Mesendoderm (in vitro differentiated cells): ENCODE results near the gene MSN.

Experiments
- DNase-seq: peaks from one replicate; pipeline ENCODE4 v3.0.0; 2013
- H2AK5ac ChIP-seq: 2 replicates; pipeline ENCODE4 v1.6.1; 2013; ENCODE audit warnings: low read length, inconsistent platforms
- H2BK120ac ChIP-seq: 2 replicates; pipeline ENCODE4 v1.6.1; 2013; ENCODE audit warnings: low read depth, mild to moderate bottlenecking, low read length, moderate library complexity, mixed read lengths
- H2BK15ac ChIP-seq: replicated peaks from 2 replicates; pipeline ENCODE4 v1.6.1; 2013; ENCODE audit warnings: low read depth, mild to moderate bottlenecking, moderate library complexity
- H2BK5ac ChIP-seq: 2 replicates; pipeline ENCODE4 v1.6.1; 2013; ENCODE audit warnings: low read length, inconsistent platforms
- H3K18ac ChIP-seq: 2 replicates; pipeline ENCODE4 v1.6.1; 2013; ENCODE audit warnings: mild to moderate bottlenecking, low read length, mixed read lengths
- H3K23ac ChIP-seq: one replicate; pipeline ENCODE4 v1.6.1; 2013; ENCODE audit warnings: low read length
- H3K27ac ChIP-seq: 2 replicates; pipeline ENCODE4 v1.5.1; 2013; ENCODE audit warnings: low read depth, mild to moderate bottlenecking, inconsistent platforms, low read length, moderate library complexity
- H3K27me3 ChIP-seq: 2 replicates; pipeline ENCODE4 v1.6.1; 2013; ENCODE audit warnings: low read length, control low read depth, mild to moderate bottlenecking, inconsistent platforms; ENCODE audit not compliant: insufficient read depth, poor library complexity
- H3K36me3 ChIP-seq: 2 replicates; pipeline ENCODE4 v1.6.1; 2013; ENCODE audit warnings: low read length, inconsistent platforms; ENCODE audit not compliant: control insufficient read depth, insufficient read depth
- H3K4ac ChIP-seq: one replicate; pipeline ENCODE4 v1.6.1; 2013; ENCODE audit warnings: low read depth, mild to moderate bottlenecking, low read length, moderate library complexity
- H3K4me1 ChIP-seq: 2 replicates; pipeline ENCODE4 v1.6.1; 2013; ENCODE audit warnings: low read depth, low read length, inconsistent platforms; ENCODE audit not compliant: control insufficient read depth
- H3K4me2 ChIP-seq: 2 replicates; pipeline ENCODE4 v1.6.1; 2013; ENCODE audit warnings: low read length
- H3K4me3 ChIP-seq: 2 replicates; pipeline ENCODE4 v1.5.1; 2013; ENCODE audit warnings: mild to moderate bottlenecking, low read length
- H3K56ac ChIP-seq: one replicate; pipeline ENCODE4 v1.6.1; 2013; ENCODE audit warnings: low read length
- H3K79me1 ChIP-seq: 2 replicates; pipeline ENCODE4 v1.6.1; 2013; ENCODE audit warnings: low read length, inconsistent platforms
- H3K79me2 ChIP-seq: 2 replicates; pipeline ENCODE4 v1.6.1; 2013; ENCODE audit warnings: mild to moderate bottlenecking, low read length; ENCODE audit not compliant: control insufficient read depth, insufficient read depth
- H3K9ac ChIP-seq: 2 replicates; pipeline ENCODE4 v1.6.1; 2013; ENCODE audit warnings: low read length, inconsistent platforms
- H4K5ac ChIP-seq: one replicate; pipeline ENCODE4 v1.6.1; 2013; ENCODE audit warnings: low read length
- H4K8ac ChIP-seq: one replicate; pipeline ENCODE4 v1.6.1; 2013; ENCODE audit warnings: low read depth, mild to moderate bottlenecking, control low read depth, low read length, moderate library complexity
- WGBS: extraction: QIAGEN DNeasy Blood & Tissue Kit; methylation state at CpG from one replicate; pipeline ENCODE4 v1.1.7; 2013; ENCODE audit warnings: low lambda C conversion rate, missing lambda C conversion rate; ENCODE audit not compliant: insufficient coverage; ENCODE audit errors: extremely low coverage; 5-methylcytosine and 5-hydroxymethylcytosine counted together

MSN gene

DNA sequence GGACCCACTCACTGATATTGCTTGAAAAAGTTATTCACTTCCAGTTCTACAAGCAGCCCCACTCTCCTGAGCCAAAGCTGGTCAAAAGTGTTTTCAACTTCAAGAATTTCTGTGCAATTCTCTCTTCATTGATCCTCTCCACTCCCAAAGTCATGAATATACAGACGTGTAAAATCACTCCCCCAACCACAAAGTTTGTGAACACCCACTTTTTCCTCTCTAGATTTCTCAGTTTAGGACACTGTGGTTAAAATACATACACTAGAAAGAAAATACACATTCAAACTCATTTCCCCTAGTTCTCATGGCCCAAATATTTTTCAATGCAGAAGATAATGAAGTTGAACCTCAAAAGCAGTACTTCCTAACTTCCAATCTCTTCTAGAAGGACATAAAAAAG is 116.3 kb downstream of the MSN start:
- H3K27me3 ChIP-seq: no peaks in the 10 kb centered on the region
- H3K4ac ChIP-seq: no peak overlapping the region
- no peak overlapping the region for H3K23ac ChIP-seq
- no peak overlapping the region for H2AK5ac ChIP-seq
- H2BK120ac ChIP-seq: no peak overlapping the region
- no peak overlapping the region for H3K18ac ChIP-seq
- no CpG with 5 or more reads among the region's 1 CpG for WGBS
- no peak overlapping the region for H3K27ac ChIP-seq
- no peaks in the 10 kb centered on the region for H3K79me1 ChIP-seq
- no peak overlapping the region for H4K8ac ChIP-seq
- H3K4me2 ChIP-seq: no peak overlapping the region
- H3K9ac ChIP-seq: no peak overlapping the region
- H2BK15ac ChIP-seq: no peak overlapping the region
- no peak overlapping the region for H3K4me3 ChIP-seq
- H4K5ac ChIP-seq: no peak overlapping the region
- no peaks in the 10 kb centered on the region for H3K4me1 ChIP-seq
- H3K36me3 ChIP-seq: no peaks in the 10 kb centered on the region
- no peaks in the 10 kb centered on the region for H3K79me2 ChIP-seq
- H3K56ac ChIP-seq: no peak overlapping the region
- no peak for DNase-seq
- H2BK5ac ChIP-seq: no peak overlapping the region
